GM23248 (cell line): ENCODE measurements around the gene OR8B3. TPM values are rescaled to one million over a fixed set of nuclear protein-coding genes. Genes with fewer than 3 reads are reported as not detected.
"Not testable (repeated sequence)": the region's sequence is repeated elsewhere in the genome, so short reads cannot be mapped to it uniquely, and the experiment has no call there.

Experiments
- DNase-seq: peaks from one replicate; pipeline ENCODE4 v3.0.0-alpha.2; 2015
- H2AFZ ChIP-seq: fragments of 200-600 bp; sonication (generic); 2 replicates; pipeline ENCODE4 v1.6.1; 2016; ENCODE audit warnings: antibody characterized with exemption
- H3F3A ChIP-seq: fragments of 200-600 bp; sonication (generic); 2 replicates; pipeline ENCODE4 v1.6.1; 2016; ENCODE audit warnings: mild to moderate bottlenecking, antibody characterized with exemption, mixed run types; ENCODE audit not compliant: insufficient read depth
- H3K27ac ChIP-seq: fragments of 200-600 bp; sonication (generic); 2 replicates; pipeline ENCODE4 v1.5.1; 2016; ENCODE audit warnings: mild to moderate bottlenecking
- H3K27me3 ChIP-seq: fragments of 200-600 bp; sonication (generic); replicated peaks from 2 replicates; pipeline ENCODE4 v1.6.1; 2016; ENCODE audit warnings: mild to moderate bottlenecking; ENCODE audit not compliant: insufficient read depth
- H3K36me3 ChIP-seq: fragments of 200-600 bp; sonication (generic); 2 replicates; pipeline ENCODE4 v1.6.1; 2016; ENCODE audit warnings: low read depth, mild to moderate bottlenecking
- H3K4me1 ChIP-seq: fragments of 200-600 bp; sonication (generic); 2 replicates; pipeline ENCODE4 v1.6.1; 2016; ENCODE audit warnings: mild to moderate bottlenecking; ENCODE audit not compliant: insufficient read depth
- H3K4me2 ChIP-seq: fragments of 200-600 bp; sonication (generic); one replicate; pipeline ENCODE4 v1.6.1; 2016; ENCODE audit warnings: mild to moderate bottlenecking; ENCODE audit not compliant: unreplicated experiment
- H3K4me3 ChIP-seq: fragments of 200-600 bp; sonication (generic); 2 replicates; pipeline ENCODE4 v1.5.1; 2016; ENCODE audit warnings: mild to moderate bottlenecking
- H3K79me2 ChIP-seq: fragments of 200-600 bp; sonication (generic); 2 replicates; pipeline ENCODE4 v1.6.1; 2016; ENCODE audit warnings: mild to moderate bottlenecking; ENCODE audit not compliant: insufficient read depth
- H3K9ac ChIP-seq: fragments of 200-600 bp; sonication (generic); 2 replicates; pipeline ENCODE4 v1.6.1; 2016; ENCODE audit warnings: mild to moderate bottlenecking
- H3K9me2 ChIP-seq: fragments of 200-600 bp; sonication (generic); 2 replicates; pipeline ENCODE4 v1.6.1; 2016; ENCODE audit warnings: mixed run types, mild to moderate bottlenecking, moderate library complexity; ENCODE audit not compliant: insufficient read depth
- H3K9me3 ChIP-seq: fragments of 200-600 bp; sonication (generic); one replicate; pipeline ENCODE4 v1.6.1; 2017; ENCODE audit warnings: low read depth
- H4K20me1 ChIP-seq: fragments of 200-600 bp; sonication (generic); 2 replicates; pipeline ENCODE4 v1.6.0; 2016; ENCODE audit not compliant: insufficient read depth
- EZH2 ChIP-seq: fragments of 200-600 bp; sonication (generic); IDR thresholded peaks from 2 replicates; pipeline ENCODE4 v1.6.1; 2018; ENCODE audit warnings: antibody characterized with exemption, mild to moderate bottlenecking; ENCODE audit not compliant: insufficient read depth, poor library complexity, severe bottlenecking
- EZH2phosphoT487 ChIP-seq: fragments of 200-600 bp; sonication (generic); IDR thresholded peaks from 2 replicates; pipeline ENCODE4 v1.6.1; 2018; ENCODE audit warnings: antibody characterized with exemption, moderate library complexity, mild to moderate bottlenecking, low read depth; ENCODE audit not compliant: insufficient read depth
- WGBS, 2 experiments: methylation state at CpG; one replicate each; pipeline ENCODE4 v1.1.6; 2015 to 2017; ENCODE audit warnings: low lambda C conversion rate in 2 of 2, low coverage in 1 of 2; ENCODE audit errors: missing lambda C conversion rate in 2 of 2; 5-methylcytosine and 5-hydroxymethylcytosine counted together
- in situ Hi-C: fragments of 300-500 bp; cut with MboI; formaldehyde crosslinking; loops from 2 replicates; pipeline ENCODE4 v1.15.0; 2020
- polyA plus RNA-seq: library from polyadenylated mRNA; unstranded; fragments of >200 nt; fragmentation: Nextera tagmentation; extraction: Ambion mirVana; gene quantifications from 2 replicates; pipeline ENCODE4 v1.2.1, GENCODE V29; 2016
- total RNA-seq: library from RNA; depleted of rRNA; stranded (reverse); fragments of >200 nt; shearing (Covaris generic); gene quantifications from 2 replicates; pipeline ENCODE4 v1.2.3, GENCODE V29; 2014

The OR8B3 gene
- total and polyA plus RNA-seq, 2 experiments from 2014 or later = not detected

DNA sequence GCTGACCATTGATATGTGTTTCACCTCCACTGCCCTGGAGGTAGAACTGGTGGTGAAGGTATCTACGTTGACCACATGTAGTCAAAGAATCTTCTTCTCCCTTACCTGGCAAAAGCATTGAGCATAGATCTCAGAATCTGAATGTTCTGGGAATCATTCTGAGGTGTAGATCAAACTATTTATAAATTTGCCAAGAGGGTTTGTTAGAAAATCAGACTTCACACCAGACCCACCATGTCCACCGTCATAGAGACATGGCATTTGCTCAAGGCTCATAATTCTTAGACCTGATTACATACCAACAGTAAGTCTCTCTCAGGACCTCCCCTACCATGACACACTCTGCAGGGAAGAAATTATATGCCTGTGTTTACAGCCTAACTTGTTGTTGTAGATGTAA, 14.4 kb downstream of the OR8B3 start, which contains the start of gene OR8B2:
TSS of gene OR8B2 (minus strand) at position 101 of the 400 bp plus-strand sequence. CDS start 1,156 bp downstream, outside the sequence.
- no peaks in the 10 kb centered on the region for H3K79me2 ChIP-seq
- H3K9me2 ChIP-seq = no peaks in the 10 kb centered on the region
- no peaks in the 10 kb centered on the region for H3K36me3 ChIP-seq
- in situ Hi-C loops = no loop called here
- H3K9ac ChIP-seq = no peak within 1 kb of the TSS
- H3K9me3 ChIP-seq = no peaks in the 10 kb centered on the region
- no peak within 1 kb of the TSS for H2AFZ ChIP-seq
- DNase-seq = no peak
- H3F3A ChIP-seq = no peaks in the 10 kb centered on the region
- no peak within 1 kb of the TSS for H3K4me2 ChIP-seq
- no peak within 1 kb of the TSS for H3K4me3 ChIP-seq
- no peak within 1 kb of the TSS for H3K27ac ChIP-seq
- TF ChIP-seq EZH2 (no peak), EZH2phosphoT487 (no peak)
- WGBS, 2 experiments = 22 to 24% methylated on average over 2 of the region's 2 CpGs
- H3K4me1 ChIP-seq = no peaks in the 10 kb centered on the region
- H4K20me1 ChIP-seq = no peaks in the 10 kb centered on the region
- no peaks in the 10 kb centered on the region for H3K27me3 ChIP-seq

GRCh38 chr11:124382857-124383256, 16.0 kb downstream of the OR8B3 start:
- H3K27ac ChIP-seq, DNase-seq, H3F3A ChIP-seq, H4K20me1 ChIP-seq, H3K9ac ChIP-seq, H3K4me1 ChIP-seq, H3K4me3 ChIP-seq, H3K79me2 ChIP-seq, H3K9me2 ChIP-seq, H3K36me3 ChIP-seq, H3K9me3 ChIP-seq, in situ Hi-C loops, H3K4me2 ChIP-seq, H3K27me3 ChIP-seq, H2AFZ ChIP-seq: not testable (repeated sequence)
- whole genome bisulfite sequencing, 2 experiments = 32 to 34% methylated on average over 4 to 5 of the region's 6 CpGs

DNA sequence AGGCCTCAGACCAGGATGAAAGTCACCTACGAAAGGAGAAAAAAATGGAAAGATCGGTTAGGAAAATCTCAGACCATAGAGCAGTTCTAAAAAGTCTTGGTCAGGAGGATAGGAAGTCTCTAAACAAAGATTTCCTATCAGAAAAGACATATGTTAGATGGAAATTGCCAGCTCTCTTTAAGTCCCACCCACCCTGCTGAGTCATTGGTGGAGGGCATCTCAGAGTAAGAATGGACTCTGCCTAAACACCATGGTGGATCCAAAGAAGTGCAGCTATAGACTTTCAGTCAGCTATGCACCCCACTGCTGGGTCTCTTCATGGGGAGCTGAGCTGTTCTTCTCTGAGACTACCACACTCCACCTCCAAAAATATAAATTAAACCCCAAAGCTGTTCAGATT, 18.2 kb downstream of the OR8B3 start:
- no peaks in the 10 kb centered on the region for H3F3A ChIP-seq
- H3K9ac ChIP-seq = no peak overlapping the region
- no peaks in the 10 kb centered on the region for H3K9me2 ChIP-seq
- WGBS, 2 experiments = 59 to 61% methylated on average over 2 of the region's 2 CpGs
- no peak overlapping the region for H3K4me3 ChIP-seq
- no peak overlapping the region for H3K27ac ChIP-seq
- no peaks in the 10 kb centered on the region for H3K9me3 ChIP-seq
- no peaks in the 10 kb centered on the region for H3K36me3 ChIP-seq
- in situ Hi-C loops = no loop called here
- no peaks in the 10 kb centered on the region for H3K27me3 ChIP-seq
- H3K4me1 ChIP-seq = no peaks in the 10 kb centered on the region
- TF ChIP-seq EZH2 (no peak), EZH2phosphoT487 (no peak)
- H2AFZ ChIP-seq = no peak overlapping the region
- no peak for DNase-seq
- no peak overlapping the region for H3K4me2 ChIP-seq
- no peaks in the 10 kb centered on the region for H4K20me1 ChIP-seq
- H3K79me2 ChIP-seq = no peaks in the 10 kb centered on the region

- no peaks in the 10 kb centered on the region for H3K9me2 ChIP-seq
- H4K20me1 ChIP-seq = no peaks in the 10 kb centered on the region
- no peak overlapping the region for H3K27ac ChIP-seq
- in situ Hi-C loops = no loop called here
- H3F3A ChIP-seq = no peaks in the 10 kb centered on the region
- H3K4me2 ChIP-seq = no peak overlapping the region
- TF ChIP-seq EZH2phosphoT487 (no peak), EZH2 (no peak)
- 26 to 36% methylated on average over 3 of the region's 3 CpGs for WGBS, 2 experiments
- H2AFZ ChIP-seq = no peak overlapping the region
- no peak overlapping the region for H3K9ac ChIP-seq
- H3K79me2 ChIP-seq = no peaks in the 10 kb centered on the region
- H3K4me1 ChIP-seq = no peaks in the 10 kb centered on the region
- H3K27me3 ChIP-seq = peaks cover 9% of the 10 kb centered on the region; the same call in 1 of the 2 replicates
- no peaks in the 10 kb centered on the region for H3K36me3 ChIP-seq
- H3K4me3 ChIP-seq = no peak overlapping the region
- DNase-seq = no peak
- no peaks in the 10 kb centered on the region for H3K9me3 ChIP-seq
Observed at GRCh38 chr11:124376280-124376679, 22.5 kb downstream of the OR8B3 start.

DNA sequence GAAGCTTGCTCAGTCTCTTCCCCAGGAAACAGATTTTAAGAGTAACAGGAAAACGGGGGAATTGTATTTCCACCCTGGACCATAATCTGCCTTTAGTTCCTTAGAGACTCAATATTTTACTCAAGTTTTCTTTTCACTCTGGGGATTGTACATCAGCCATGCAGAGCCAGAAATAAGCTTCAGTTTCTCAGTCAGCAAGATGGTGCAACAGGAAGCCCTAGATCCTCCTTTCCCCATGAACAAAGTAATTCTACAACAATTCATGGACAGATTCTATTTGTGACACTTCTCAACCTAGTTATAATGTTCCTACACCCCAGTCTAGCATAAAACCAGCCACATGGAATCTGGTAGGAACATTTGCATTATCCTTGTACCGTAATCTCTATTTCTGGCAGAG, 39.3 kb downstream of the OR8B3 start:
- no peak for DNase-seq
- no peaks in the 10 kb centered on the region for H3K27me3 ChIP-seq
- no peaks in the 10 kb centered on the region for H4K20me1 ChIP-seq
- in situ Hi-C loops = no loop called here
- H3F3A ChIP-seq = no peaks in the 10 kb centered on the region
- H3K4me2 ChIP-seq = no peak overlapping the region
- no peak overlapping the region for H3K4me3 ChIP-seq
- no peaks in the 10 kb centered on the region for H3K9me2 ChIP-seq
- no peaks in the 10 kb centered on the region for H3K4me1 ChIP-seq
- H3K36me3 ChIP-seq = no peaks in the 10 kb centered on the region
- H2AFZ ChIP-seq = no peak overlapping the region
- 6 to 11% methylated on average over 2 of the region's 2 CpGs for WGBS, 2 experiments
- H3K79me2 ChIP-seq = no peaks in the 10 kb centered on the region
- TF ChIP-seq EZH2 (no peak), EZH2phosphoT487 (no peak)
- H3K9ac ChIP-seq = no peak overlapping the region
- H3K9me3 ChIP-seq = no peaks in the 10 kb centered on the region
- no peak overlapping the region for H3K27ac ChIP-seq
